Activated CD8-positive, alpha-beta memory T cell treated with anti-CD3 and anti-CD28 coated beads for 1 hour (primary cell): ENCODE results near the gene C13orf46.

ENCODE experiments used
- DNase-seq, 2 donors: peaks; one replicate each; pipeline ENCODE4 v3.0.0-alpha.2; 2020; ENCODE audit warnings: low read depth in 1 of 2; ENCODE audit errors: extremely low read depth in 1 of 2

Gene C13orf46

GRCh38 chr13:113939944-113940297 is 34.0 kb downstream of the C13orf46 start:
- no peak for DNase-seq

DNA sequence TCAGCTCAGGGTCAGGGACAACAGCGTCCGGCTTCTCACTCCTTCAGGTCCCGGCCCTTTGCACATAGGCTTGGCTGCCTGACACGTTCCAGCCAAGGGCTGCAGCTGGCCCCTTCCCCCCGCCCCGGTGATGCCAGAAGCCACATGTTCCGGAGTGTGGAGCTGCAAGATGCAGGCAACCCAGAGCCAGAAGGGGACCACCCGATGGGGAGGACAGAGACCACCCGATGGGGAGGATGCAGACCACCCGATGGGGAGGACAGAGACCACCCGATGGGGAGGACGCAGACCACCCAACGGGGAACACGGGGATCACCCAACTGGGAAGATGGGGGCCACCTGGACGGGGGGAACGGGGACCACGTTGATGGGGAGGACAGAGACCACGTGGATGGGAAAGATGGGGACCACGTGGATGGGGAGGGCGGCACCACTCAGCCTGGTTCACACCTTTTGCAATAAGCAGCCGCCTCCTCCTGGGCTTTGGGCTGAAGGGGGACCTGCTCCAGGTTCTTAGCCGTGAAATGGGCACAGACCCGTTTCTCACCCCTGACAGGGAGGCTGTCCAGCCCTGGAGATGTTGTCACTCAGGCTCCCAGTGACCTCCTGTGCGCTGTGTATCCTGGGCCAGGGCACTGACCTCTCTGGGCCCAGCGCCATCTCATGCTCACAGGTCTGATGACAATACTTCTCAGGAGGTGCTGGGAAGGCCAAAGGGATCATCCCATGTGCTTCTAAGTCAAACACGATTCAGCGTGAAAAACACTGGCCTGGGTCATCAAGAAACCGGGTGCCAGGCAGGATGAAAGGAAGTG is 34.5 kb downstream of the C13orf46 start:
- DNase-seq: no peak

GRCh38 chr13:113938716-113939115 is 35.2 kb downstream of the C13orf46 start:
- no peak for DNase-seq

- no peak for DNase-seq
These were observed 35.6 kb downstream of the C13orf46 start for GRCh38 chr13:113938246-113938645.

- no peak for DNase-seq
These were observed 36.2 kb downstream of the C13orf46 start for GRCh38 chr13:113937527-113938180.

DNA sequence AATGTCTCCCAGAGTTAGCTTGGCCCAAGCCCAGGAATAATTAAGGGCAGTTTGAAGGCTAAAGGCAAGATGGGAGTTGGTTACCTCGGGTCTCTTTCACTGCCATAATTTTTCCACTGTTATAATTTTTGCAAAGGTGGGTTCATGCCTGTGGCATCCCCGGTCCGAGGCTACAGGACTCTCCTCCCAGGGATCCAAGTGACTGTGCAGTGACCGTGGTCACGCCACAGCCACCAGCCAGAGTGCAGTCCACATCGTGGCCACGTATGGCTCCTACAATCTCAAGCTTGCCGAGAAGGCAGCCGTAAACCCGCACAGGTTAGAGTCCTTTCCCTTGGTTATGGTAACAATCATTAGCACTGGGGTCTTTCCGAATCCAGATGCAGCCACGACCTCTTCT is 36.8 kb downstream of the C13orf46 start:
- DNase-seq: no peak

GRCh38 chr13:113936166-113936965 is 37.5 kb downstream of the C13orf46 start:
- DNase-seq: no peak

DNA sequence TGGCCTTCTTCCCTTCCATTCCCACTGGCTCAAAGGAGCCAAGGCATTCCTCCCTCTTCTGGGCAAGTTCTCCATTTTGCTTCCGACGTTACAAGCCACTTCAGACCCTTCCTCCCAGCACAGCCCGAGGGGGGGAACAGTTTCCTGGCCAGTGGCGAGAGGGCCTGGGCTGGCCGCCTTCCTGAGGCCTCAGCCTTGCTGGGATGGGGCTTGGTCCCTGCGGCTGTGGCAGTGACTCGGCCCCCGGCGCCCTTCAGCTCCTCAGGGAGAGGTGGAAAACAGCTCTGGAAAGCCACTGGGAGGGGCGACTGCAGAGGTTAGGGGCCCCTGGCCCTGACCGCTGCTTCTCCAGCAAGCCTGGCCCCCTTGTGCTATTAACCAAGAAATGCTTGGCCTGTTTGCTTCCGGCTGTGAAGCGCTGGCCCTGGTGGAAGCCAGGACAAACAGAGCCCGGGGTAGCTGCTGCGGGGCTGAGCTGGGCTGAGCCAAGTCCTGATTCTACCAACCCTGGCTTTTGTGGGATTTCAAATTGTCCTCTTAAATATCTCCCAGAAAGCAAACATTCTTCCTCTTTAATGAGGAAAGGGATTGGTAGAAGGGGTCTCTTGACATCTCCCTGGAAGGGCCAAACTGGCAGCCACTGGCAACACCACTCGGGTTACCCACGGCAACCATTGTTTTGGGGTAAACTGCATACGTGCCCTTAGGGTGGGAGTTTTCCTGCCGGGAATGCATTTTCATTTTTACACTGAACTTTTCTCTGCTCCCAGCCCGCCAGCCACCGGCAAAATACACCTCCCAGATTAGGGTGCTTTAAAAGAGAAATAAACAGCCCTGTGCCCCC is 38.7 kb downstream of the C13orf46 start:
- no peak for DNase-seq

DNA sequence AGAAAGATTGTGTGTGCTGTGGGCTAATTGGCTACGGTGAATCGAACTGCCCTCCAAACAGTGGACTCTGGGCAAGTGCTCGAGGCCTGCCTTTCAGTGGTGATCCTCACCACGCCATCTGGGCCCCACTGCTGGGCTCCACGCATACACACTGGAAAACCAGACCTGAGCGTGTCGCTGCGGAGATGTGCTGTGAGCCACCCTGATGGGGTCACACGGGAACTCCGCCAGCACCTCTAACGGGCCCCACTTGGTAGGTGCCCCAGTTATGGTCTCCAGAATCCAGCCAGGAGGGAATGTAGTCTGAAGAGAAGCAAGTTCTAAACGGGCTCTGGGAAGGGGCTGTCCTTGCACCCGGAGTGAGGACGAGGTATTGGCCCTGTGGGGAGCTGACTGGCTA is 39.3 kb downstream of the C13orf46 start:
- DNase-seq: no peak

DNA sequence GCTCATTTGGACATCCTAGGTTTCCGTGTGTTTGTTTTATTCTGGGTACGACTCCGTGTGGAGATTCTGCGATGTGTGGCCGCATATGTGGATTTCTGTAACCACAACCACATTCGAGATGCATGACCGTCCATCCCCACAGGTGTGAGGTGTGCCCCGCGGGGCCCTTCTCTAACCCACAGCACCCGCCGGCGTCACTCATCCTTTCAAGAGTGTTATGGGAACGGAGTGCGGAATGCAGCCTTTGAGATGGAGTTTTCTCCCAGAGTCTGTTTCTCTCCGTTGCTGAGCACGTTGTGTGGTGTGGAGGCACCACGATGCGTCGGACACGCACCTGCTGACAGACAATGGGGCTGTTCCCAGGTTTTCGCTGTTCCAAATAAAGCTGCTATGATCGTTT is 40.0 kb downstream of the C13orf46 start:
- no peak for DNase-seq

DNA sequence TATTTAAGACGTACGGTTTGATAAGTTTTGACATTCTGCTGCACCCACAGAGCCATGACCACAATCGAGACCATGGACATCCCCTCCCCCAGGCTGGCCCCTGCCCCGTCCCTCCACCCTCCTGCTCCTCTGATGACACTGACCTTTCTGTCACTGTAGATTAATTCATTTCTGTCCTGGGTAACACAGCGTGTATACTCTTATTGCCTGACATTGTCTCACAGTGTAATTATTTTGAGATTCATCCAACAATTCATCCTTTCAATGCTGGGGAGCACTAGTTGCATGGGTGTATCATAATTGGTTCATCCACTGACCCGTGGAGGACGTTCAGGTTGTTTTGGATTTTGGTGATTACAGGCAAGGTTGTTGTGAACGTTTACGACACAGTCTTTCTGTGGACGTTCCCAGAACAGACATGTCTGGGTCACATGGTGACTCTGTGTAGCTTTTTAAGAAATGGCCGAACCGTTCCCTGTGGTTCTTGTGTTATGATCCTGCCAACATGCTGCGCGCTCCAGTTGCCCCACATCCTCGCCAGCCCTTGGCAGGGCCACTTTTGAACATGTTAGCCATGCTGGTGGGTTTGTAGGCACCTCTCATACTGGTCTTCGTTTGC is 41.9 kb downstream of the C13orf46 start:
- DNase-seq: no peak

DNA sequence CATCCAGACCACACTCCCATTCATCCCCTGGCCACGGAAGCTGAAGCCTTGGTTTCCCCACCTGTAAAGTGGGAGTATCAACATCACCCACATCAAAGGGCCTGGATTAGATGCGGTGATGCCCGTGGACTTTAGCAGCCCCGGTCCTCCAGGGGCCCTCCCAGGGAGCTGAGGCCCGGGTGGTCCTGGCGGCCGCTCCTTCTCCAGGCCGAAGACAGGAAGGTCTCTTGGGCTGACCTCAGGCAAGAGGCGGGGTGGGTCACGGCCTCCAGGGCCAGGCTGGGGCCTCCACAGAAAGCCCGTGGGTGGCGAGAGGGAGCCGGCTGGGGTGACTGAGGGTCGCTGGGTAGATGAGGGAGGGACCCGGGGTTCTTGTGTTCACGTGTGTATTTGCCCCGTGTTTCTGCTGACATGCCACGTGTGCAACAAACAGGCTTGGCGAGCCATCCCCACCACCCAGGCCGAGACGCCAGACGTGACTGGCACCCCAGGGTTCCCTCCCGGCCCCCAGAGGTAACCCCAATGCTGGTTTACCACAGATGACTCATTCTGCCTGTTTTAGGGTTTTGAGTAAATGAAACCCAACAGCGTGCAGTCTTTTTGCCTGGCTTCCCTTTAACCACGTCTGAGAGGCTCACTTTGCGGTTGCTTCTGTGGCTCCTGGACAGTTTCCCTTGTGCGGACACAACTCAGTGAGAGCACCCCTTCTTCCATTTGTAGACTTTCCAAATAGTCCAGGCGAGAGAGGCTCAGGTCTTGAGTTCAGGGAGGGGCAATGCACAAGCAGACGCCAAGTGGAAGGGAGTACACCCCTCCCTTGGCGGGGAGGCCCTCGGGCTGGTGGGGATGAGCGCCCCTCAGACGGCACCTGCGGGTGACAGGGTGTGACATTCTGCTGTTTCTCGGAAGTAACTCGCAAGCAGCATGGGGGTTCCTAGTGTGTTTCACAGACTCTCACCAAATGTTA is 42.9 kb downstream of the C13orf46 start:
- peak in 1 of 2 donors; percentile 38 for DNase-seq

DNA sequence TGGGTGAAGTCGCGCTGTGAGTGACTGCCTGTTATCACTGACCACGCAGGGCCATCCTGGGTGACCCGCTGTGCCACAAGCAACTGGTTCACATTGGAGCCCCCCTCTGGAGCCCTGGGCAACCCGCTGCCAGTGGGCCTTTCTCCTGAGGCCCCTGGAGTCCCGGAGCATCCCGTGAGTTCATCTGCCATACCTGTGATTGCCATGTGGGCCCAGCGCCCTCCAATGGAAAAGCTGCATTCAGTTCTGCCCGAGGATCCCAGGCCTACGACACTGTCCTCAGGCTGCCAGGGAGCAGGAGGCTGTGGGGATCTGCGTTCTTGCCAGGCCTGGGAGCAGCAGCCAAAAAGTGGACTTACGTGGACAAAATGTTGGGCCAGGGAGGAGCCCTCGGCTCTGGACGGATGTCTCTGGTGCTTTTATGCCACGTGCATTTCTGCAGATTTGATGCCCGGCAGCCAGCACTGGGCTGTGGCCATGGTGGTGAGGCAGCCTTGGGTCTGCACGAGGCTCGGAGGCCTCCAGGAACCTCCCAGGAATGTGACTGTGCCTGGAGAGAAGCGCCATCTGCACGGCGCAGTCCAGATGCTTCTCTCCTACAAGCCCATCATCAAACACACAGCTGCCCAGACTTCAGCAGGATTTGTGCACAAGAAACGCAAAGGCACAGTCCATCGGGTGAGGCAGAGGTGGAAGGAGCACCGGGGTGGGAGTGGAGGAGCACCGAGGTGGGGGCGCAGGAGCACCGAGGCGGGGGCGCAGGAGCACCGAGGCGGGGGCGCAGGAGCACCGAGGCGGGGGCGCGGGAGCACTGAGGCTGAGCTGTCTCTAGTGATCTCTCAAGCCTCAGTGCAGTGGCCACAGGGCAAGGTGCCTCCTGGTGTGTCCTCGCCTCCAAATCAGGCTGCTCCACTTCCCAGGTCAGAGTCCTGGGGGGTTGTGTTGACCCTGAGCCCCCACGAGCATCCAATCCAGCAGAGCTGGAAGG is 44.0 kb downstream of the C13orf46 start:
- DNase-seq: no peak

- no peak for DNase-seq
These were observed 44.9 kb downstream of the C13orf46 start for GRCh38 chr13:113928685-113929627.

- DNase-seq: no peak
These were observed 46.0 kb downstream of the C13orf46 start for GRCh38 chr13:113927661-113928581.
